ENCODE data around the gene ZC3H7B.
"Not testable (repeated sequence)": the region's sequence is repeated elsewhere in the genome, so short reads cannot be mapped to it uniquely, and the experiment has no call there.

ZC3H7B gene

GRCh38 chr22:41301085-41302020 is at the start of gene ZC3H7B:
ZC3H7B (plus strand) TSS chr22:41301525; CDS start chr22:41320661, 19,136 bp downstream.
- peak; percentile 61 to 79 for DNase-seq

- DNase-seq = no peak
Measured at GRCh38 chr22:41252365-41252764, 49.0 kb upstream of the ZC3H7B start.

- no peak for DNase-seq
Measured at GRCh38 chr22:41254230-41254629, 47.1 kb upstream of the ZC3H7B start.

- DNase-seq = no peak
Measured at GRCh38 chr22:41256254-41257253, 44.8 kb upstream of the ZC3H7B start.

- no peak for DNase-seq
Measured at GRCh38 chr22:41257696-41258095, 43.6 kb upstream of the ZC3H7B start.

GRCh38 chr22:41259756-41260155 is 41.6 kb upstream of the ZC3H7B start:
- DNase-seq = not testable (repeated sequence)

GRCh38 chr22:41260871-41261270 is 40.5 kb upstream of the ZC3H7B start:
- DNase-seq = no peak

GRCh38 chr22:41261541-41262249 is 39.6 kb upstream of the ZC3H7B start:
- DNase-seq = no peak

GRCh38 chr22:41262250-41262765 is 39.0 kb upstream of the ZC3H7B start:
- DNase-seq = no peak

GRCh38 chr22:41263704-41264103 is 37.6 kb upstream of the ZC3H7B start:
- DNase-seq = no peak

- DNase-seq = no peak
Measured at GRCh38 chr22:41264408-41264941, 36.9 kb upstream of the ZC3H7B start.

GRCh38 chr22:41267958-41268357 is 33.4 kb upstream of the ZC3H7B start:
- DNase-seq = no peak

GRCh38 chr22:41271787-41272186 is 29.5 kb upstream of the ZC3H7B start:
- no peak for DNase-seq

- no peak for DNase-seq
Measured at GRCh38 chr22:41273128-41273527, 28.2 kb upstream of the ZC3H7B start.

GRCh38 chr22:41274856-41275255 is 26.5 kb upstream of the ZC3H7B start:
- no peak for DNase-seq

- DNase-seq = no peak
Measured at GRCh38 chr22:41280065-41280464, 21.3 kb upstream of the ZC3H7B start.

- DNase-seq = no peak
Measured at GRCh38 chr22:41280854-41281253, 20.5 kb upstream of the ZC3H7B start.

GRCh38 chr22:41284465-41284864 is 16.9 kb upstream of the ZC3H7B start:
- no peak for DNase-seq

- peak; percentile 36 to 64 for DNase-seq
Measured at GRCh38 chr22:41285441-41285819, 15.9 kb upstream of the ZC3H7B start.

- peak; percentile 96 to 98 for DNase-seq
Measured at GRCh38 chr22:41285820-41286638, 15.3 kb upstream of the ZC3H7B start, which contains the start of gene RANGAP1. RANGAP1 (minus strand) TSS chr22:41286187; CDS start chr22:41281044, 5,143 bp downstream.

GRCh38 chr22:41286639-41287091 is 14.7 kb upstream of the ZC3H7B start:
- DNase-seq = peak in 1 of 2 experiments; percentile 45
